ENCODE measurements around the gene NCK2.

The NCK2 gene

DNA sequence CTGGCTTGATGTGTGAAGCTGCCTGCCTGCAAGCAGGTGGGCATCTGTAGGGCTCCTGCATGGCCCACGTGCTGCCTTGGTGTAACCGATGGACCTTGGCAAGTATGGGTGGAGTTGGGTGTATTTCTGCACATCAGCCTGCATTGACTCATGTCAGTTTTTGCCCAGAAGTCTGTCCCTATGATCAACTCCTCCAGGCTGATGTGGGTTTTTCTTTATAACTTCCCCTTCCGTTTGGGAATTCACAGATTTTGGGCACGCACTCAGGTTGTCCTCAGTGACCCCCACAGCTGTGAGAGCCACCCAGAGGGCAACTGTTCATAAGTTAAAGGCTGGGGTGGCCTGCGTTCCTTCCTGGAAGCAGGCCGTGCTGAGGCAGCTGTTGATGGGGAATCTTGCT lies 123.3 kb downstream of the NCK2 start:
- DNase-seq (ENCODE audit: extremely low read depth, low read depth): no peak
- TF ChIP-seq, protein P1, sequence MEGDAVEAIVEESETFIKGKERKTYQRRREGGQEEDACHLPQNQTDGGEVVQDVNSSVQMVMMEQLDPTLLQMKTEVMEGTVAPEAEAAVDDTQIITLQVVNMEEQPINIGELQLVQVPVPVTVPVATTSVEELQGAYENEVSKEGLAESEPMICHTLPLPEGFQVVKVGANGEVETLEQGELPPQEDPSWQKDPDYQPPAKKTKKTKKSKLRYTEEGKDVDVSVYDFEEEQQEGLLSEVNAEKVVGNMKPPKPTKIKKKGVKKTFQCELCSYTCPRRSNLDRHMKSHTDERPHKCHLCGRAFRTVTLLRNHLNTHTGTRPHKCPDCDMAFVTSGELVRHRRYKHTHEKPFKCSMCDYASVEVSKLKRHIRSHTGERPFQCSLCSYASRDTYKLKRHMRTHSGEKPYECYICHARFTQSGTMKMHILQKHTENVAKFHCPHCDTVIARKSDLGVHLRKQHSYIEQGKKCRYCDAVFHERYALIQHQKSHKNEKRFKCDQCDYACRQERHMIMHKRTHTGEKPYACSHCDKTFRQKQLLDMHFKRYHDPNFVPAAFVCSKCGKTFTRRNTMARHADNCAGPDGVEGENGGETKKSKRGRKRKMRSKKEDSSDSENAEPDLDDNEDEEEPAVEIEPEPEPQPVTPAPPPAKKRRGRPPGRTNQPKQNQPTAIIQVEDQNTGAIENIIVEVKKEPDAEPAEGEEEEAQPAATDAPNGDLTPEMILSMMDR (IDR thresholded peaks at IDR 0.05; ENCODE audit: low read depth, low read length): no peak

DNA sequence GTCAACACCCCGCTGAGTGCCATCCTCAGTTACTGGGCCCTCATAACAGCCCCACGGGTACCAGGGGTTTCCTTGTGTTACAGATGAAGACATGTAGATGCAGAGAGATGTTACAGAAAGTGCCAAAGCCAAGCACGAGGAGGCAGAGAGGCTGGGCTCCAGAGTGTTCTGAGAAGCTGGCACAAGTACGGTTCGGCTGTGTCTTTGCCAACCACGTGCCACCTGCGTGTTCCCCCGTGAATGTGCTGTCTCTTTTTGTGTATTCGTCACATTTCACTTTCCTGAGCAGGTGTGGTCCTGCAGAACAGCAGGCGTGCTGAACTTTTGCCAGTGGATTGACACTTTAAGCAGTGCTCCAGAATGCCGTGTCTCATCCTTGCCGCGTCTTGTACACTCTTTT lies 124.6 kb downstream of the NCK2 start:
- DNase-seq (ENCODE audit: extremely low read depth, low read depth): no peak
- TF ChIP-seq, protein P1 (IDR thresholded peaks at IDR 0.05; ENCODE audit: low read depth, low read length): no peak

DNA sequence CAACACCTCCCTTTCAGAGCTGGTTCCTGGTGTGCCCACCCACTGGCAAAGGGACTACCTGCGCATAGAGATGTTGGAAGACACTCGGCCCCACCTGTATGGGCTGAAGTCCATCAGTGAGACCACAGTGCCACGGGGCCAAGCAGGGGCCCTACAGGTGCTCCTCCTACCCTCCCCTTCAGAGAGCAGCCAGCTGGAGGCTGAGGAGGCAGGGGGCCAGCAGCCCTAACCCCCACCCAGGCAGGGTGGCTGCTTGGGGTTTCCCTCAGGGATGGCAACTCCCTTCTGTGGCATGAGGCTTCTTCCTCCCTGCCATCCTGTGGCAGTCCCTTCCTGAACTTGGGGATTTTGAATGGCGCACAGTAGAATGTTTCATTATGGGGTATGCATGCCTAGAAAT lies 125.3 kb downstream of the NCK2 start:
- TF ChIP-seq, protein P1 (IDR thresholded peaks at IDR 0.05; ENCODE audit: low read depth, low read length): no peak
- DNase-seq (ENCODE audit: extremely low read depth, low read depth): no peak

GRCh38 chr2:105870858-105871257 lies 126.1 kb downstream of the NCK2 start:
- TF ChIP-seq, protein P1 (IDR thresholded peaks at IDR 0.05; ENCODE audit: low read depth, low read length): no peak
- no peak for DNase-seq (ENCODE audit: extremely low read depth, low read depth)

- no peak for DNase-seq (ENCODE audit: extremely low read depth, low read depth)
- TF ChIP-seq, protein P1 (IDR thresholded peaks at IDR 0.05; ENCODE audit: low read depth, low read length): no peak
Measured at GRCh38 chr2:105872142-105872728, 127.5 kb downstream of the NCK2 start.

- DNase-seq (ENCODE audit: extremely low read depth, low read depth): no peak
- TF ChIP-seq, protein P1 (IDR thresholded peaks at IDR 0.05; ENCODE audit: low read depth, low read length): no peak
Measured at GRCh38 chr2:105872830-105873229, 128.1 kb downstream of the NCK2 start.

GRCh38 chr2:105873281-105873680 lies 128.6 kb downstream of the NCK2 start:
- no peak for DNase-seq (ENCODE audit: extremely low read depth, low read depth)
- TF ChIP-seq, protein P1 (IDR thresholded peaks at IDR 0.05; ENCODE audit: low read depth, low read length): no peak

All from AG09319 (cell line).